Endothelial cell of umbilical vein (primary cell): ENCODE data around the gene SYNDIG1. TPM values are rescaled to one million over a fixed set of nuclear protein-coding genes. Genes with fewer than 3 reads are reported as not detected.

Source experiments
- BruUV-seq: library from RNA; stranded (reverse); fragments of 400-500 nt; replicated peaks from 2 replicates; lab custom pipeline; 2021; lab: Mats Ljungman, UMichigan
- CTCF ChIA-PET: fragments of 300-600, 350-600 bp; sonication (Branson Sonifier 250); formaldehyde crosslinking; loops from one replicate; lab custom pipeline; 2021; ENCODE audit warnings: antibody characterized with exemption, inconsistent platforms; lab: Charles Lee
- POLR2A ChIA-PET: fragments of 300-600, 350-600 bp; sonication (Branson Sonifier 250); formaldehyde crosslinking; loops from one replicate; lab custom pipeline; 2021; ENCODE audit warnings: antibody characterized with exemption, inconsistent platforms; lab: Charles Lee
- DNase-seq: peaks from one replicate; pipeline ENCODE4 v3.0.0-alpha.2; 2011; ENCODE audit warnings: low read depth, low spot score
- FAIRE-seq: peaks from 2 replicates; lab custom pipeline; 2011; peaks lifted over from hg19 to GRCh38; lab: Jason Lieb, UNC
- H2AFZ ChIP-seq: 2 replicates; pipeline ENCODE4 v1.6.0; 2012; ENCODE audit warnings: low read depth, low read length, control low read depth, inconsistent platforms
- H3K27ac ChIP-seq: 2 replicates; pipeline ENCODE4 v1.5.1; 2011; ENCODE audit warnings: low read depth, mild to moderate bottlenecking, control low read depth, low read length, moderate library complexity; ENCODE audit not compliant: insufficient read depth
- H3K27me3 ChIP-seq, 2 experiments: 2 replicates each; pipeline versions ENCODE4 v1.6.0 to v1.6.1; 2011; ENCODE audit warnings: low read length in 2 of 2, mixed read lengths in 1 of 2; ENCODE audit not compliant: control insufficient read depth in 2 of 2, insufficient read depth in 2 of 2
- H3K36me3 ChIP-seq, 2 experiments: 2 replicates in 1 of 2; 3 replicates in 1 of 2; pipeline ENCODE4 v1.5.1; 2011; ENCODE audit warnings: low read length in 2 of 2, mild to moderate bottlenecking in 1 of 2, moderate library complexity in 1 of 2; ENCODE audit not compliant: control insufficient read depth in 2 of 2, insufficient read depth in 2 of 2; ENCODE audit errors: extremely low read depth in 1 of 2
- H3K4me1 ChIP-seq: 3 replicates; pipeline ENCODE4 v1.5.1; 2011; ENCODE audit warnings: mild to moderate bottlenecking, low read length; ENCODE audit not compliant: control insufficient read depth, insufficient read depth; ENCODE audit errors: extremely low read depth
- H3K4me2 ChIP-seq: 2 replicates; pipeline ENCODE4 v1.6.1; 2011; ENCODE audit warnings: low read length, control low read depth, mixed read lengths; ENCODE audit not compliant: insufficient read depth
- H3K4me3 ChIP-seq, 3 experiments: fragments of 200-600 bp in 1 of 3; sonication (generic), shearing (Covaris generic) in 1 of 3; replicated peaks in 1 of 3; 2 replicates each; pipeline ENCODE4 v1.5.1; 2011 to 2016; ENCODE audit warnings: control low read depth in 3 of 3, low read length in 3 of 3, mild to moderate bottlenecking in 2 of 3, inconsistent platforms in 1 of 3, low read depth in 1 of 3, moderate library complexity in 1 of 3; ENCODE audit not compliant: insufficient read depth in 1 of 3
- H3K79me2 ChIP-seq: 2 replicates; pipeline ENCODE4 v1.6.0; 2012; ENCODE audit warnings: low read length, inconsistent platforms; ENCODE audit not compliant: control insufficient read depth, insufficient read depth
- H3K9ac ChIP-seq: replicated peaks from 2 replicates; pipeline ENCODE3; 2011; ENCODE audit warnings: low read length, control low read depth; ENCODE audit not compliant: insufficient read depth; ENCODE audit errors: extremely low read depth
- H3K9me1 ChIP-seq: replicated peaks from 3 replicates; pipeline ENCODE4 v1.6.0; 2011; ENCODE audit warnings: mild to moderate bottlenecking, low read length; ENCODE audit not compliant: control insufficient read depth, insufficient read depth; ENCODE audit errors: extremely low read depth
- H3K9me3 ChIP-seq: replicated peaks from 2 replicates; pipeline ENCODE4 v1.5.1; 2012; ENCODE audit warnings: low read length, inconsistent platforms; ENCODE audit not compliant: control insufficient read depth, insufficient read depth
- H4K20me1 ChIP-seq: replicated peaks from 2 replicates; pipeline ENCODE3; 2011; ENCODE audit warnings: mild to moderate bottlenecking, low read length; ENCODE audit not compliant: control insufficient read depth, insufficient read depth; ENCODE audit errors: extremely low read depth
- CTCF ChIP-seq, 2 donors: IDR thresholded peaks; 1 replicate in 1 of 2; 2 replicates in 1 of 2; pipeline ENCODE4 v1.5.1; 2011; ENCODE audit warnings: low read length in 2 of 2, mild to moderate bottlenecking in 2 of 2, moderate library complexity in 2 of 2, control low read depth in 1 of 2, inconsistent platforms in 1 of 2, low read depth in 1 of 2; ENCODE audit not compliant: insufficient read depth in 1 of 2; ENCODE audit errors: extremely low read depth in 1 of 2
- EZH2 ChIP-seq: IDR thresholded peaks from 2 replicates; pipeline ENCODE4 v1.6.1; 2012; ENCODE audit warnings: borderline replicate concordance, low read depth, mild to moderate bottlenecking, moderate library complexity, low read length, inconsistent platforms; ENCODE audit not compliant: severe bottlenecking
- FOS ChIP-seq: IDR thresholded peaks from 2 replicates; pipeline ENCODE4 v1.6.1; 2011; ENCODE audit warnings: mild to moderate bottlenecking, low read length, moderate library complexity, borderline replicate concordance; ENCODE audit not compliant: insufficient read depth
- GATA2 ChIP-seq: IDR thresholded peaks from 2 replicates; pipeline ENCODE4 v1.7.0; 2011; ENCODE audit warnings: low read depth, mild to moderate bottlenecking, moderate library complexity, mixed read lengths, low read length; ENCODE audit not compliant: insufficient read length, insufficient read depth
- JUN ChIP-seq: IDR thresholded peaks from 2 replicates; pipeline ENCODE4 v1.6.1; 2011; ENCODE audit warnings: borderline replicate concordance, low read depth; ENCODE audit not compliant: insufficient read length, insufficient read depth
- MAX ChIP-seq: IDR thresholded peaks from 2 replicates; pipeline ENCODE4 v1.6.1; 2011; ENCODE audit not compliant: insufficient read depth, insufficient read length
- MYC ChIP-seq: IDR thresholded peaks from one replicate; pipeline ENCODE4 v1.6.1; 2011; ENCODE audit warnings: mild to moderate bottlenecking, low read depth, low read length
- POLR2A ChIP-seq: IDR thresholded peaks from 2 replicates; pipeline ENCODE4 v1.6.1; 2012; ENCODE audit warnings: low read depth, mild to moderate bottlenecking, control low read depth, low read length
- POLR2AphosphoS5 ChIP-seq: IDR thresholded peaks from 2 replicates; pipeline ENCODE4 v1.6.1; 2012; ENCODE audit warnings: low read depth, mild to moderate bottlenecking, control low read depth, low read length, moderate library complexity; ENCODE audit not compliant: insufficient read depth
- dilution Hi-C: fragments of 300-500 bp; cut with MboI; formaldehyde crosslinking; loops from one replicate; pipeline ENCODE4 v1.15.0; 2019; ENCODE audit warnings: low sequenced_read_pairs; ENCODE audit not compliant: extremely low pct_ligation_motif_present
- intact Hi-C: fragments of 100-400 bp; cut with micrococcal nuclease; formaldehyde crosslinking; loops from one replicate; pipeline ENCODE4 v1.10.0; 2022
- polyA plus RNA-seq, 4 experiments: library from polyadenylated mRNA; depleted of rRNA in 3 of 4; stranded (reverse) in 3 of 4; unstranded in 1 of 4; fragments of >200 nt; gene quantifications; 2 replicates each; pipeline versions ENCODE4 v1.2.1 to v1.2.3, GENCODE V29; 2011 to 2012; ENCODE audit warnings: missing spikeins in 1 of 4
- total RNA-seq: library from RNA; stranded (reverse); gene quantifications from 2 replicates; pipeline ENCODE4 v1.2.3, GENCODE V29; 2021

SYNDIG1 gene
- total and polyA plus RNA-seq, 2 donors (not counting 3 experiments of a cell fraction or from before 2014, with no cell fraction given), result not detected

GRCh38 chr20:24700166-24700860, 230.9 kb downstream of the SYNDIG1 start:
- Histone ChIP-seq H3K36me3 (no peaks in the 10 kb centered on the region), H3K9ac (no peak overlapping the region), H3K4me3 (no peak overlapping the region), H3K27me3 (no peaks in the 10 kb centered on the region), H2AFZ (no peak overlapping the region), H4K20me1 (no peaks in the 10 kb centered on the region), H3K9me3 (peaks cover 4% of the 10 kb centered on the region), H3K27ac (no peak overlapping the region), H3K79me2 (no peaks in the 10 kb centered on the region), H3K4me1 (no peaks in the 10 kb centered on the region), H3K9me1 (no peaks in the 10 kb centered on the region), H3K4me2 (no peak overlapping the region)
- ChIA-PET POLR2A (no interaction called here), CTCF (no interaction called here)
- BruUV-seq, result no TSS peak
- dilution Hi-C loops (no loop called here), intact Hi-C loops (no loop called here)
- FAIRE-seq (no peak), DNase-seq (no peak)
- TF ChIP-seq JUN (no peak), POLR2A (no peak), FOS (no peak), GATA2 (no peak), POLR2AphosphoS5 (no peak), MAX (no peak), EZH2 (no peak), CTCF (IDR thresholded peaks at IDR 0.05; ENCODE audit: extremely low read depth in 1 of 2, insufficient read depth in 1 of 2, low read depth in 1 of 2, low read length in 2 of 2) (no peak), MYC (no peak)
